ENCODE data around the gene OR52I2.

Gene OR52I2

DNA sequence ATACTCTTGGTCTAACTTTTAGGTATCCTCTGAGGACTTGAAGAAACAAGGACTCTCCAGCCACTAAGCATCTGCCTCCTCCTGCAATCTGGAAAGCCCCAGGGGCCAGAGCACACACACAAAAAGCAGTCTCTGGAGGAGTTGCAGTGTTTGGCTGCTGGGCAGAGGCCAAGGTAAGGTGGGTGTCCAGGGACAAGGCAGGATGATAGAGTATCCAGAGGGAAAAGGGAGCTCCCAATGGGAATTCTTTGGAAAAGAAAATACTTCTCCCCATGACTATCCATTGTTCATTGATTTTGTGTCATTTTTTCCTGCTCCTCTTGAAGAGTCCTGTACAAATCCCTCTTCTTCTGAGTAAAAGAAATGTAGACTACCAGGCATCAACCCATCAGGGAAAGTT is at the start of gene OR52I2:
Gene OR52I2 (plus strand): TSS at position 301 of the 400 bp plus-strand sequence.
- no peaks in the 10 kb centered on the region for H3K36me3 Mint-ChIP-seq (ENCODE audit: insufficient read depth)
- no peak within 1 kb of the TSS for H3K27ac Mint-ChIP-seq (ENCODE audit: low read depth)
- ATAC-seq (replicated peaks; ENCODE audit: extremely low read depth, poor library complexity, severe bottlenecking) (no peak), DNase-seq (ENCODE audit: low spot score in 2 of 2) (no peak)
- H3K27me3 Mint-ChIP-seq: peaks cover 82% of the 10 kb centered on the region
- H3K4me1 Mint-ChIP-seq: no peaks in the 10 kb centered on the region
- H3K4me3 Mint-ChIP-seq: no peak within 1 kb of the TSS
- H3K9me3 Mint-ChIP-seq: no peaks in the 10 kb centered on the region

- H3K4me3 Mint-ChIP-seq: no peak overlapping the region
- H3K4me1 Mint-ChIP-seq: no peaks in the 10 kb centered on the region
- DNase-seq (ENCODE audit: low spot score in 2 of 2) (no peak), ATAC-seq (replicated peaks; ENCODE audit: extremely low read depth, poor library complexity, severe bottlenecking) (no peak)
- H3K36me3 Mint-ChIP-seq (ENCODE audit: insufficient read depth): no peaks in the 10 kb centered on the region
- no peaks in the 10 kb centered on the region for H3K27me3 Mint-ChIP-seq
- H3K27ac Mint-ChIP-seq (ENCODE audit: low read depth): no peak overlapping the region
- H3K9me3 Mint-ChIP-seq: no peaks in the 10 kb centered on the region
These were observed 41.8 kb upstream of the OR52I2 start for GRCh38 chr11:4539603-4540219.

- H3K36me3 Mint-ChIP-seq (ENCODE audit: insufficient read depth): no peaks in the 10 kb centered on the region
- H3K27ac Mint-ChIP-seq (ENCODE audit: low read depth): no peak overlapping the region
- H3K4me1 Mint-ChIP-seq: no peaks in the 10 kb centered on the region
- H3K9me3 Mint-ChIP-seq: no peaks in the 10 kb centered on the region
- H3K4me3 Mint-ChIP-seq: no peak overlapping the region
- ATAC-seq (replicated peaks; ENCODE audit: extremely low read depth, poor library complexity, severe bottlenecking) (no peak), DNase-seq (ENCODE audit: low spot score in 2 of 2) (no peak)
- H3K27me3 Mint-ChIP-seq: no peaks in the 10 kb centered on the region
These were observed 40.5 kb upstream of the OR52I2 start for GRCh38 chr11:4541071-4541470.

DNA sequence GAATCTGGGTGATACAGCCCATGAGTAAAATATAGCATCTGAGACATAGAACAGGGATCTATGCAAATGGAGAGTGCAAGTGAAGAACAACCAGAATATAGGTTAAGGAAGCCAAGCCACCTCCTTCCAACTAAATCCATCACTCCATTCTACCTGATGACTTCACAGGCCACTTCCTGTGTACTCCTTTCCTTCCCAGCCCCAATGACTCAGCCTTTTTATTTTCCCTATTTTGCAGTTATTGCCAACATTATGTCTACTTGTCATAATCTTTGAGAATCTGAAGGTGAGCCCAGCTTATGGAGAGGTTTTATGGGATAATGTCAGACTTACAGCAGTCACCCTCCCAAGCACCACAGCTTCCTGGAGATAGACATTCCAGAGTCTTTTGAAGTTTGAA is 38.0 kb upstream of the OR52I2 start:
- no peaks in the 10 kb centered on the region for H3K36me3 Mint-ChIP-seq (ENCODE audit: insufficient read depth)
- DNase-seq (ENCODE audit: low spot score in 2 of 2): no peak
- no peak for ATAC-seq (replicated peaks; ENCODE audit: extremely low read depth, poor library complexity, severe bottlenecking)
- no peaks in the 10 kb centered on the region for H3K4me1 Mint-ChIP-seq
- H3K27me3 Mint-ChIP-seq: no peaks in the 10 kb centered on the region
- H3K4me3 Mint-ChIP-seq: no peak overlapping the region
- no peak overlapping the region for H3K27ac Mint-ChIP-seq (ENCODE audit: low read depth)
- H3K9me3 Mint-ChIP-seq: no peaks in the 10 kb centered on the region

- DNase-seq (ENCODE audit: low spot score in 2 of 2) (no peak), ATAC-seq (replicated peaks; ENCODE audit: extremely low read depth, poor library complexity, severe bottlenecking) (no peak)
- no peaks in the 10 kb centered on the region for H3K4me1 Mint-ChIP-seq
- H3K4me3 Mint-ChIP-seq: no peak within 1 kb of the TSS
- H3K9me3 Mint-ChIP-seq: no peaks in the 10 kb centered on the region
- H3K27ac Mint-ChIP-seq (ENCODE audit: low read depth): no peak within 1 kb of the TSS
- no peaks in the 10 kb centered on the region for H3K27me3 Mint-ChIP-seq
- H3K36me3 Mint-ChIP-seq (ENCODE audit: insufficient read depth): no peaks in the 10 kb centered on the region
These were observed 36.7 kb upstream of the OR52I2 start, which contains the start of gene OR52M1 for GRCh38 chr11:4544891-4545290. TSS of gene OR52M1 (plus strand) at chr11:4545191. CDS start at chr11:4545191, 0 bp downstream.

DNA sequence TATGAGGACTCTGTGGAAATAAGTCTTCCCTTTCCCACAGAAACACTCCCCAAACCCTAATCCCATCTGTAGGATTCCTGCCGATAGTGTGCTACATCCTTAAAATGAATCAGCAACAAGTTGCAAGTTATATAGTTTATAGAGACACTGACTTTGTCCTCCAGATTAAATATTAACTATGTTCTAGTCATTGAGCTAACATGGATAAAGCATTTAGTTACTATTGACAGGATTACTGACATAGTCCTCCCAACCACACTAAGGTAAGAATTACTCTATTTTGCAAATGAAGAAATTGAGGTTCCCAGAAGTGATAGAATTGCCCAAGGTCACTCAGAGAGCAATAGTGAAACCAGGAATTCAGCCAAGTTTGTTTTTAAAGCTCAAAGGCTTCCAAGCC is 34.7 kb upstream of the OR52I2 start:
- H3K4me3 Mint-ChIP-seq: no peak overlapping the region
- H3K9me3 Mint-ChIP-seq: no peaks in the 10 kb centered on the region
- no peak overlapping the region for H3K27ac Mint-ChIP-seq (ENCODE audit: low read depth)
- ATAC-seq (replicated peaks; ENCODE audit: extremely low read depth, poor library complexity, severe bottlenecking) (no peak), DNase-seq (ENCODE audit: low spot score in 2 of 2) (no peak)
- H3K4me1 Mint-ChIP-seq: no peaks in the 10 kb centered on the region
- no peaks in the 10 kb centered on the region for H3K36me3 Mint-ChIP-seq (ENCODE audit: insufficient read depth)
- peaks cover 12% of the 10 kb centered on the region for H3K27me3 Mint-ChIP-seq

DNA sequence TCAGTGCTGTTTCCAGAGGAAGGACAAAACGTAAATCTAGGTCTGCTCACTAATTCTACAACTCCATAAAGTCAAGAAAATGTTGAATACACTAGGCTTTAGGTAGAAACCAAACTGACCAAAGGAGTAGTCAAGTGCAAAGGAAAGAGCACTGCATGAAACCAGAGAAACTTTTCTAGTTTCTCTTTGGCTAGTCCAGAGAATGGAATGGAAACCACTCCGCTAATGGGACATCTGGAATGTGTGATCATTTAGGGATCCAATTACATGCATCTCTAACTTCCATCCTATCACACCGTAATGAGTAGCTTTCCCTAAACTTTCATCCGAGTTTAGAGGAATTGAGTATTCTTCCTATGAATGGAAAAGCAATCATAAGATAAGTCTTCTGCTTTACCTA is 34.1 kb upstream of the OR52I2 start:
- H3K4me1 Mint-ChIP-seq: no peaks in the 10 kb centered on the region
- H3K27ac Mint-ChIP-seq (ENCODE audit: low read depth): no peak overlapping the region
- peaks cover 18% of the 10 kb centered on the region for H3K27me3 Mint-ChIP-seq
- no peak for DNase-seq (ENCODE audit: low spot score in 2 of 2)
- H3K4me3 Mint-ChIP-seq: no peak overlapping the region
- H3K36me3 Mint-ChIP-seq (ENCODE audit: insufficient read depth): no peaks in the 10 kb centered on the region
- no peaks in the 10 kb centered on the region for H3K9me3 Mint-ChIP-seq
- ATAC-seq (replicated peaks; ENCODE audit: extremely low read depth, poor library complexity, severe bottlenecking): no peak

DNA sequence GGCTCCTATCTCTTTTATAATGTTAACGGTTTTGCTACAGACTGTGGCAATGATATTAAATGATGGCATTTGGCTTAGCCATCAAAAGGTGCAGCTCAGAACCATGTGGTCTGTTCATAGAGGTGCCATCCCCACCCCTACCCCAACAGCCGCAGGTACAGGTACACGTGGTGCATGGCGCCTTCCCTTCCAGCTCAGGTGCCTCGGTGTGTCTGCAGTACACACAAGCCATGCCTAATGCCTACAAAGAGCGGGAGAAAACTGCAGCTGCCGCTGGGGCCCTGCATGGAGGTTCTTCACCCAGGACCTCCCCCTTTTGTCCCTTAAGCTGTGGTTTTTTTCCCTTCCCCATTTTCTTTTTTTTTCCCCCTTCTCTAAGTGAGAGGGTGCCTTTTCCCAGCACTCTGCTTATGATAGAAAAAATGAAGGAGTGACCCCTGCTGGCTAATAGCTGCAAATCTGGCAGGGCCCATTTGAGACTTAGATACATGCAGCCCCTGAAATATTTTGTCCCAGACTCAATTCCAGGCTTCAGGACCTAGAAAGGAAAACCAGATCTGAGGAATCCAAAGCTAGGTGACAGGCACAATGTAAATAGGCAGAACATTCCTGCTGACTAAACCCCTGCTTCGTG is 30.1 kb upstream of the OR52I2 start:
- Mint-ChIP-seq H3K4me3 (no peak overlapping the region), H3K9me3 (no peaks in the 10 kb centered on the region), H3K27me3 (peaks cover 57% of the 10 kb centered on the region), H3K36me3 (ENCODE audit: insufficient read depth) (no peaks in the 10 kb centered on the region), H3K27ac (ENCODE audit: low read depth) (no peak overlapping the region), H3K4me1 (no peaks in the 10 kb centered on the region)
- ATAC-seq (replicated peaks; ENCODE audit: extremely low read depth, poor library complexity, severe bottlenecking) (no peak), DNase-seq (ENCODE audit: low spot score in 2 of 2) (no peak)

- H3K9me3 Mint-ChIP-seq: peaks cover 5% of the 10 kb centered on the region
- no peak for DNase-seq (ENCODE audit: low spot score in 2 of 2)
- ATAC-seq (replicated peaks; ENCODE audit: extremely low read depth, poor library complexity, severe bottlenecking): no peak
- no peaks in the 10 kb centered on the region for H3K4me1 Mint-ChIP-seq
- no peaks in the 10 kb centered on the region for H3K36me3 Mint-ChIP-seq (ENCODE audit: insufficient read depth)
- H3K4me3 Mint-ChIP-seq: no peak overlapping the region
- H3K27me3 Mint-ChIP-seq: peaks cover 94% of the 10 kb centered on the region
- no peak overlapping the region for H3K27ac Mint-ChIP-seq (ENCODE audit: low read depth)
These were observed 21.8 kb upstream of the OR52I2 start for GRCh38 chr11:4559527-4560440.

- DNase-seq (ENCODE audit: low spot score in 2 of 2): no peak
- H3K27me3 Mint-ChIP-seq: peaks cover 92% of the 10 kb centered on the region
- no peak for ATAC-seq (replicated peaks; ENCODE audit: extremely low read depth, poor library complexity, severe bottlenecking)
These were observed 21.1 kb upstream of the OR52I2 start for GRCh38 chr11:4560467-4560866.

GRCh38 chr11:4565371-4565770 is 16.2 kb upstream of the OR52I2 start:
- H3K27ac Mint-ChIP-seq (ENCODE audit: low read depth): no peak overlapping the region
- H3K9me3 Mint-ChIP-seq: peaks cover 5% of the 10 kb centered on the region
- no peak overlapping the region for H3K4me3 Mint-ChIP-seq
- ATAC-seq (replicated peaks; ENCODE audit: extremely low read depth, poor library complexity, severe bottlenecking) (no peak), DNase-seq (ENCODE audit: low spot score in 2 of 2) (no peak)
- H3K4me1 Mint-ChIP-seq: no peaks in the 10 kb centered on the region
- H3K27me3 Mint-ChIP-seq: peaks cover 61% of the 10 kb centered on the region
- H3K36me3 Mint-ChIP-seq (ENCODE audit: insufficient read depth): no peaks in the 10 kb centered on the region

More at GRCh38 chr11:4560467-4560866, 21.1 kb upstream of the OR52I2 start:
- no peaks in the 10 kb centered on the region for H3K4me1 Mint-ChIP-seq
- H3K4me3 Mint-ChIP-seq: no peak overlapping the region
- no peaks in the 10 kb centered on the region for H3K36me3 Mint-ChIP-seq (ENCODE audit: insufficient read depth)
- H3K9me3 Mint-ChIP-seq: peaks cover 5% of the 10 kb centered on the region
- H3K27ac Mint-ChIP-seq (ENCODE audit: low read depth): no peak overlapping the region

GRCh38 chr11:4569075-4569474 is 12.5 kb upstream of the OR52I2 start:
- H3K9me3 Mint-ChIP-seq: peaks cover under 1% of the 10 kb centered on the region
- H3K27me3 Mint-ChIP-seq: peaks cover 24% of the 10 kb centered on the region
- no peaks in the 10 kb centered on the region for H3K4me1 Mint-ChIP-seq
- DNase-seq (ENCODE audit: low spot score in 2 of 2) (no peak), ATAC-seq (replicated peaks; ENCODE audit: extremely low read depth, poor library complexity, severe bottlenecking) (no peak)
- no peak overlapping the region for H3K27ac Mint-ChIP-seq (ENCODE audit: low read depth)
- no peak overlapping the region for H3K4me3 Mint-ChIP-seq
- no peaks in the 10 kb centered on the region for H3K36me3 Mint-ChIP-seq (ENCODE audit: insufficient read depth)
